HL-60 (cell line): Measurements from ENCODE around the gene KRT86.
"Not testable (repeated sequence)": the region's sequence is repeated elsewhere in the genome, so short reads cannot be mapped to it uniquely, and the experiment has no call there.

Source experiments
- DNase-seq, 2 experiments: peaks; one replicate each; pipeline ENCODE4 v3.0.0-alpha.2; 2010 to 2020; ENCODE audit warnings: low read depth in 1 of 2, low spot score in 1 of 2
- H3K27ac ChIP-seq: fragments of 250-450 bp; sonication (Bioruptor Pico); replicated peaks from 2 replicates; pipeline ENCODE4 v1.5.1; 2020; ENCODE audit warnings: mild to moderate bottlenecking, moderate library complexity
- H3K27me3 ChIP-seq: fragments of 250-450 bp; sonication (Bioruptor Pico); 2 replicates; pipeline ENCODE4 v1.5.1; 2021; ENCODE audit warnings: mild to moderate bottlenecking, moderate library complexity; ENCODE audit not compliant: insufficient read depth, poor library complexity, severe bottlenecking
- H3K4me3 ChIP-seq: replicated peaks from 2 replicates; pipeline ENCODE4 v1.5.1; 2011; ENCODE audit warnings: mild to moderate bottlenecking, control low read depth, low read length; ENCODE audit not compliant: insufficient read depth
- CTCF ChIP-seq: IDR thresholded peaks from one replicate; pipeline ENCODE4 v1.5.1; 2011; ENCODE audit warnings: low read length, control low read depth, inconsistent platforms; ENCODE audit not compliant: insufficient read depth
- GABPA ChIP-seq: IDR thresholded peaks from 2 replicates; pipeline ENCODE4 v1.6.1; 2012; ENCODE audit warnings: low read depth
- POLR2AphosphoS5 ChIP-seq: IDR thresholded peaks from 2 replicates; pipeline ENCODE4 v1.6.1; 2012; ENCODE audit warnings: low read depth
- REST ChIP-seq: IDR thresholded peaks from 2 replicates; pipeline ENCODE4 v1.6.1; 2012; ENCODE audit warnings: low read depth; ENCODE audit not compliant: insufficient replicate concordance
- SPI1 ChIP-seq: IDR thresholded peaks from 2 replicates; pipeline ENCODE4 v1.6.1; 2012; ENCODE audit warnings: low read depth, mild to moderate bottlenecking, borderline replicate concordance

The KRT86 gene

GRCh38 chr12:52257074-52257551 lies 17.3 kb upstream of the KRT86 start:
- H3K27ac ChIP-seq = no peak overlapping the region
- DNase-seq = no peak
- TF ChIP-seq SPI1 = no peak
- no peak for TF ChIP-seq POLR2AphosphoS5
- no peak for TF ChIP-seq CTCF
- no peak for TF ChIP-seq REST
- TF ChIP-seq GABPA = no peak
- H3K4me3 ChIP-seq = no peak overlapping the region
- peaks cover 28% of the 10 kb centered on the region for H3K27me3 ChIP-seq

GRCh38 chr12:52257922-52258321 lies 16.5 kb upstream of the KRT86 start:
- H3K4me3 ChIP-seq, DNase-seq, H3K27ac ChIP-seq: not testable (repeated sequence)
- peaks cover 28% of the 10 kb centered on the region for H3K27me3 ChIP-seq

- TF ChIP-seq POLR2AphosphoS5 (no peak), SPI1 (no peak), GABPA (no peak)
- DNase-seq = no peak
- Histone ChIP-seq H3K27ac (no peak overlapping the region), H3K4me3 (no peak overlapping the region), H3K27me3 (peaks cover 28% of the 10 kb centered on the region)
Measured at GRCh38 chr12:52258335-52258901, 16.0 kb upstream of the KRT86 start.

GRCh38 chr12:52259657-52260243 lies 14.7 kb upstream of the KRT86 start:
- Histone ChIP-seq H3K27me3 (peaks cover 28% of the 10 kb centered on the region), H3K27ac (no peak overlapping the region), H3K4me3 (no peak overlapping the region)
- TF ChIP-seq CTCF (no peak), REST (no peak), SPI1 (no peak)
- no peak for DNase-seq
